Kidney tubule cell (primary cell): ENCODE measurements around the gene ZNF277.

Source experiments
- DNase-seq: peaks from one replicate; pipeline ENCODE4 v3.0.0-alpha.2; 2018; ENCODE audit warnings: low spot score

The ZNF277 gene

GRCh38 chr7:112356596-112356995, 150.1 kb downstream of the ZNF277 start:
- DNase-seq: no peak

- DNase-seq: no peak
These were observed 150.6 kb downstream of the ZNF277 start for GRCh38 chr7:112357136-112357535.

- peak; percentile 68 for DNase-seq
These were observed 152.0 kb downstream of the ZNF277 start for GRCh38 chr7:112358513-112358912.

- DNase-seq: no peak
These were observed 152.6 kb downstream of the ZNF277 start for GRCh38 chr7:112359086-112359485.

GRCh38 chr7:112360681-112361080, 154.2 kb downstream of the ZNF277 start:
- DNase-seq: no peak

GRCh38 chr7:112361154-112361553, 154.7 kb downstream of the ZNF277 start:
- no peak for DNase-seq

GRCh38 chr7:112362053-112362650, 155.7 kb downstream of the ZNF277 start:
- no peak for DNase-seq

GRCh38 chr7:112362731-112363131, 156.2 kb downstream of the ZNF277 start:
- no peak for DNase-seq

- no peak for DNase-seq
These were observed 157.9 kb downstream of the ZNF277 start for GRCh38 chr7:112364388-112364787.

GRCh38 chr7:112365551-112365950, 159.1 kb downstream of the ZNF277 start:
- no peak for DNase-seq

GRCh38 chr7:112366886-112367285, 160.4 kb downstream of the ZNF277 start:
- peak; percentile 62 for DNase-seq

- DNase-seq: no peak
These were observed 163.9 kb downstream of the ZNF277 start for GRCh38 chr7:112370436-112370835.

- no peak for DNase-seq
These were observed 165.2 kb downstream of the ZNF277 start for GRCh38 chr7:112371701-112372100.

- no peak for DNase-seq
These were observed 165.6 kb downstream of the ZNF277 start for GRCh38 chr7:112372101-112372500.

- DNase-seq: no peak
These were observed 171.1 kb downstream of the ZNF277 start for GRCh38 chr7:112377593-112377992.

GRCh38 chr7:112381311-112382091, 175.0 kb downstream of the ZNF277 start:
- no peak for DNase-seq

- peak; percentile 11 for DNase-seq
These were observed 177.3 kb downstream of the ZNF277 start for GRCh38 chr7:112383671-112384417.

- no peak for DNase-seq
These were observed 179.0 kb downstream of the ZNF277 start for GRCh38 chr7:112385516-112385915.

GRCh38 chr7:112386619-112387018, 180.1 kb downstream of the ZNF277 start:
- DNase-seq: peak; percentile 88

GRCh38 chr7:112390167-112390566, 183.7 kb downstream of the ZNF277 start:
- DNase-seq: no peak

- DNase-seq: peak; percentile 61
These were observed 184.8 kb downstream of the ZNF277 start for GRCh38 chr7:112391079-112391821.

- DNase-seq: peak; percentile 74
These were observed 185.4 kb downstream of the ZNF277 start for GRCh38 chr7:112391841-112392286.
